Loucy (cell line): ENCODE data around the gene EIF2S3B.

Experiments used
- H2AFZ ChIP-seq: fragments of 200-600 bp; sonication (generic); 2 replicates; pipeline ENCODE4 v1.6.0; 2016; ENCODE audit warnings: antibody characterized with exemption, mild to moderate bottlenecking, low read length, moderate library complexity
- H3F3A ChIP-seq: fragments of 200-600 bp; 2 replicates; pipeline ENCODE4 v1.6.0; 2016; ENCODE audit warnings: antibody characterized with exemption, low read depth, mild to moderate bottlenecking
- H3K27me3 ChIP-seq: fragments of 200-600 bp; sonication (generic); 2 replicates; pipeline ENCODE4 v1.6.1; 2014; ENCODE audit warnings: low read length, mild to moderate bottlenecking; ENCODE audit not compliant: insufficient read depth, poor library complexity, severe bottlenecking
- H3K36me3 ChIP-seq: fragments of 200-600 bp; sonication (generic); 2 replicates; pipeline ENCODE4 v1.6.1; 2016; ENCODE audit warnings: low read length; ENCODE audit not compliant: insufficient read depth
- H3K4me1 ChIP-seq: fragments of 200-600 bp; sonication (generic); 2 replicates; pipeline ENCODE4 v1.5.1; 2014; ENCODE audit warnings: low read length, mild to moderate bottlenecking; ENCODE audit not compliant: insufficient read depth, poor library complexity, severe bottlenecking
- H3K4me2 ChIP-seq: fragments of 200-600 bp; sonication (generic); 2 replicates; pipeline ENCODE4 v1.6.0; 2014; ENCODE audit warnings: antibody characterized with exemption, low read length, low read depth, mild to moderate bottlenecking; ENCODE audit not compliant: poor library complexity, severe bottlenecking
- H3K4me3 ChIP-seq: fragments of 200-600 bp; sonication (generic); 2 replicates; pipeline ENCODE4 v1.5.1; 2014; ENCODE audit warnings: low read length, mild to moderate bottlenecking, mixed read lengths; ENCODE audit not compliant: poor library complexity, severe bottlenecking
- H3K79me2 ChIP-seq: fragments of 200-600 bp; sonication (generic); 2 replicates; pipeline ENCODE4 v1.6.1; 2014; ENCODE audit warnings: low read length; ENCODE audit not compliant: insufficient read depth
- H3K9ac ChIP-seq: fragments of 200-600 bp; sonication (generic); 2 replicates; pipeline ENCODE4 v1.6.0; 2014; ENCODE audit warnings: mild to moderate bottlenecking, low read depth, low read length, moderate library complexity; ENCODE audit not compliant: poor library complexity, severe bottlenecking
- H3K9me2 ChIP-seq: fragments of 200-600 bp; sonication (generic); replicated peaks from 2 replicates; pipeline ENCODE4 v1.6.1; 2016; ENCODE audit warnings: low read depth, low read length, mixed read lengths
- H3K9me3 ChIP-seq: fragments of 200-600 bp; sonication (generic); 2 replicates; pipeline ENCODE4 v1.6.1; 2014; ENCODE audit warnings: mild to moderate bottlenecking, antibody characterized with exemption, low read length, low read depth; ENCODE audit not compliant: insufficient read depth
- H4K20me1 ChIP-seq: fragments of 200-600 bp; sonication (generic); 2 replicates; pipeline ENCODE4 v1.6.0; 2014; ENCODE audit warnings: antibody characterized with exemption, low read length, mild to moderate bottlenecking; ENCODE audit not compliant: insufficient read depth, poor library complexity, severe bottlenecking
- CTCF ChIP-seq: fragments of 200-600 bp; sonication (generic); conservative IDR thresholded peaks from 2 replicates; pipeline ENCODE4 v1.5.1; 2014; ENCODE audit warnings: mild to moderate bottlenecking, antibody characterized with exemption, low read length
- EZH2phosphoT487 ChIP-seq: fragments of 200-600 bp; IDR thresholded peaks from 2 replicates; pipeline ENCODE4 v1.6.1; 2018; ENCODE audit warnings: antibody characterized with exemption, mild to moderate bottlenecking, moderate library complexity, borderline replicate concordance

The EIF2S3B gene

GRCh38 chr12:10551375-10551774 lies 45.7 kb downstream of the EIF2S3B start:
- no peaks in the 10 kb centered on the region for H3K27me3 ChIP-seq
- no peaks in the 10 kb centered on the region for H4K20me1 ChIP-seq
- H3K79me2 ChIP-seq, result no peaks in the 10 kb centered on the region
- H3K4me1 ChIP-seq, result peaks cover 12% of the 10 kb centered on the region
- no peak overlapping the region for H3K4me3 ChIP-seq
- no peaks in the 10 kb centered on the region for H3F3A ChIP-seq
- H3K4me2 ChIP-seq, result no peak overlapping the region
- no peak overlapping the region for H3K9ac ChIP-seq
- H2AFZ ChIP-seq, result no peak overlapping the region
- no peaks in the 10 kb centered on the region for H3K9me2 ChIP-seq
- no peaks in the 10 kb centered on the region for H3K36me3 ChIP-seq
- no peaks in the 10 kb centered on the region for H3K9me3 ChIP-seq
- TF ChIP-seq EZH2phosphoT487 (no peak), CTCF (no peak)

GRCh38 chr12:10553148-10553547 lies 47.5 kb downstream of the EIF2S3B start:
- no peaks in the 10 kb centered on the region for H4K20me1 ChIP-seq
- no peaks in the 10 kb centered on the region for H3K27me3 ChIP-seq
- no peak overlapping the region for H3K4me3 ChIP-seq
- H3K9me3 ChIP-seq, result no peaks in the 10 kb centered on the region
- peaks cover 24% of the 10 kb centered on the region for H3K4me1 ChIP-seq
- H3K9me2 ChIP-seq, result no peaks in the 10 kb centered on the region
- no peak overlapping the region for H2AFZ ChIP-seq
- H3K36me3 ChIP-seq, result no peaks in the 10 kb centered on the region
- H3K4me2 ChIP-seq, result no peak overlapping the region
- no peaks in the 10 kb centered on the region for H3F3A ChIP-seq
- H3K79me2 ChIP-seq, result no peaks in the 10 kb centered on the region
- no peak for TF ChIP-seq CTCF
- no peak overlapping the region for H3K9ac ChIP-seq

GRCh38 chr12:10554228-10554755 lies 48.6 kb downstream of the EIF2S3B start:
- Histone ChIP-seq H2AFZ (no peak overlapping the region; the same call in 1 of the 2 replicates), H3K4me2 (peak overlapping the region; percentile 29), H3K27me3 (no peaks in the 10 kb centered on the region), H3F3A (no peaks in the 10 kb centered on the region), H3K9me3 (no peaks in the 10 kb centered on the region), H3K9me2 (no peaks in the 10 kb centered on the region), H4K20me1 (no peaks in the 10 kb centered on the region), H3K9ac (no peak overlapping the region), H3K4me3 (no peak overlapping the region), H3K36me3 (no peaks in the 10 kb centered on the region), H3K79me2 (no peaks in the 10 kb centered on the region), H3K4me1 (peaks cover 32% of the 10 kb centered on the region)
- TF ChIP-seq CTCF, result no peak
- no peak for TF ChIP-seq EZH2phosphoT487
